CD4-positive, CD25-positive, alpha-beta regulatory T cell (primary cell): ENCODE measurements around the gene GLP2R. TPM values are rescaled to one million over a fixed set of nuclear protein-coding genes. Genes with fewer than 3 reads are reported as not detected.

Experiments used
- ATAC-seq, 2 donors: fragments of 150-1000 bp; cut with Tn5 transposase; one replicate each; pipeline ENCODE4 v1.10.0; 2021; ENCODE audit warnings: low read depth in 2 of 2, moderate number of reproducible peaks in 2 of 2, moderate library complexity in 1 of 2
- DNase-seq, 3 donors: peaks; one replicate each; pipeline versions ENCODE4 v3.0.0 to v3.0.0-alpha.2; 2012 to 2022; ENCODE audit warnings: mixed read lengths in 1 of 3
- H3K27ac ChIP-seq: one replicate; pipeline ENCODE4 v1.7.0; 2013; ENCODE audit warnings: mild to moderate bottlenecking, low read length; ENCODE audit not compliant: insufficient read depth, poor library complexity, severe bottlenecking
- H3K27me3 ChIP-seq: one replicate; pipeline ENCODE4 v1.7.0; 2013; ENCODE audit warnings: low read length; ENCODE audit not compliant: control insufficient read depth, insufficient read depth
- H3K36me3 ChIP-seq: one replicate; pipeline ENCODE4 v1.7.0; 2013; ENCODE audit warnings: mild to moderate bottlenecking, low read length, moderate library complexity; ENCODE audit not compliant: control insufficient read depth, insufficient read depth
- H3K4me1 ChIP-seq: 2 replicates; pipeline ENCODE4 v1.7.0; 2013; ENCODE audit warnings: mild to moderate bottlenecking, low read length; ENCODE audit not compliant: insufficient read depth, control insufficient read depth, poor library complexity, severe bottlenecking
- H3K4me3 ChIP-seq: one replicate; pipeline ENCODE4 v1.7.0; 2013; ENCODE audit warnings: low read depth, mild to moderate bottlenecking, low read length, moderate library complexity
- H3K9me3 ChIP-seq, 2 experiments: 1 replicate in 1 of 2; 2 replicates in 1 of 2; pipeline ENCODE4 v1.7.0; 2013; ENCODE audit warnings: low read length in 2 of 2, mild to moderate bottlenecking in 1 of 2, moderate library complexity in 1 of 2; ENCODE audit not compliant: control insufficient read depth in 2 of 2
- H3K27ac Mint-ChIP-seq, 3 donors: one replicate each; pipeline ENCODE4 v1.8.0; 2020 to 2022; ENCODE audit warnings: mild to moderate bottlenecking in 3 of 3, mixed read lengths in 3 of 3, moderate library complexity in 2 of 3
- H3K27me3 Mint-ChIP-seq: one replicate; pipeline ENCODE4 v1.8.0; 2022; ENCODE audit warnings: mild to moderate bottlenecking, mixed read lengths
- H3K36me3 Mint-ChIP-seq: one replicate; pipeline ENCODE4 v1.8.0; 2020; ENCODE audit warnings: mixed read lengths
- H3K4me1 Mint-ChIP-seq, 4 donors: one replicate each; pipeline ENCODE4 v1.8.0; 2020 to 2022; ENCODE audit warnings: mixed read lengths in 4 of 4, mild to moderate bottlenecking in 1 of 4
- H3K4me3 Mint-ChIP-seq, 4 donors: one replicate each; pipeline ENCODE4 v1.8.0; 2020 to 2022; ENCODE audit warnings: mild to moderate bottlenecking in 4 of 4, mixed read lengths in 4 of 4, moderate library complexity in 3 of 4
- H3K9me3 Mint-ChIP-seq, 7 donors: one replicate each; pipeline ENCODE4 v1.8.0; 2020 to 2022; ENCODE audit warnings: mixed read lengths in 7 of 7, mild to moderate bottlenecking in 3 of 7, moderate library complexity in 2 of 7
- polyA plus RNA-seq, 4 donors: library from polyadenylated mRNA; unstranded; fragments of 300-500 nt; fragmentation: Illumina TruSeq; gene quantifications; one replicate each; pipeline ENCODE4 v1.2.3, GENCODE V29; 2021
- total RNA-seq: library from RNA; stranded (reverse); gene quantifications from one replicate; pipeline ENCODE4 v1.2.3, GENCODE V29; 2022

GLP2R gene
- total and polyA plus RNA-seq, 5 donors from 2014 or later, result not detected

GRCh38 chr17:9805769-9806168 lies 20.0 kb upstream of the GLP2R start:
- Mint-ChIP-seq H3K4me1 (no peaks in the 10 kb centered on the region), H3K9me3 (no peaks in the 10 kb centered on the region), H3K27me3 (peaks cover 5% of the 10 kb centered on the region), H3K27ac (no peak overlapping the region), H3K36me3 (no peaks in the 10 kb centered on the region), H3K4me3 (no peak overlapping the region)
- ATAC-seq, result no peak
- Histone ChIP-seq H3K36me3 (no peaks in the 10 kb centered on the region), H3K27ac (no peak overlapping the region), H3K4me3 (no peak overlapping the region), H3K4me1 (no peaks in the 10 kb centered on the region), H3K9me3 (no peaks in the 10 kb centered on the region), H3K27me3 (no peaks in the 10 kb centered on the region)
- DNase-seq, result no peak

GRCh38 chr17:9806699-9807098 lies 19.0 kb upstream of the GLP2R start:
- no peaks in the 10 kb centered on the region for H3K36me3 ChIP-seq
- Mint-ChIP-seq H3K27ac (no peak overlapping the region), H3K4me3 (no peak overlapping the region), H3K36me3 (no peaks in the 10 kb centered on the region), H3K9me3 (no peaks in the 10 kb centered on the region), H3K27me3 (peaks cover 5% of the 10 kb centered on the region), H3K4me1 (no peaks in the 10 kb centered on the region)
- no peaks in the 10 kb centered on the region for H3K4me1 ChIP-seq
- H3K27ac ChIP-seq, result no peak overlapping the region
- H3K9me3 ChIP-seq, result no peaks in the 10 kb centered on the region
- H3K27me3 ChIP-seq, result no peaks in the 10 kb centered on the region
- H3K4me3 ChIP-seq, result no peak overlapping the region
- no peak for DNase-seq
- no peak for ATAC-seq

DNA sequence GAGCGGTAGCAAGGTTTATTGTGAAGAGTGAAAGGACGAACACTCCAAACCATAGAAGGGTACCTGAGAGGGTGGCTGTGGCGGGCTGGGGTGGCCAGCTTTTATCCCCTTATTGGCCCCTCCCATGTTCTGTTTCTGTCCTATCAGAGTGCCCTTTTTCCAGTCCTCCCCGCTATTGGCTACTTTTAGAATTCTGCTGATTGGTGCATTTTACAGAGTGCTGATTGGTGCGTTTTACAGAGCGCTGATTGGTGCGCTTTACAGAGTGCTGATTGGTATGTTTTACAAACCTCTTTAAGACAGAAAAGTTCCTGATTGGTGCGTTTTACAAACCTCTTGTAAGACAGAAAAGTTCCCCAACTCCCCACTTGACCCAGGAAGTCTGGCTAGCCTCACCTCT lies 16.3 kb upstream of the GLP2R start:
- Mint-ChIP-seq H3K36me3 (no peaks in the 10 kb centered on the region), H3K27ac (no peak overlapping the region), H3K4me3 (no peak overlapping the region), H3K4me1 (no peaks in the 10 kb centered on the region), H3K9me3 (no peaks in the 10 kb centered on the region), H3K27me3 (peaks cover 5% of the 10 kb centered on the region)
- Histone ChIP-seq H3K4me1 (no peaks in the 10 kb centered on the region), H3K36me3 (no peaks in the 10 kb centered on the region), H3K27me3 (no peaks in the 10 kb centered on the region), H3K27ac (no peak overlapping the region), H3K4me3 (no peak overlapping the region), H3K9me3 (no peaks in the 10 kb centered on the region)
- DNase-seq (no peak), ATAC-seq (no peak)

- ATAC-seq, result no peak
- no peak for DNase-seq
- H3K4me1 Mint-ChIP-seq, result no peaks in the 10 kb centered on the region
These were observed 15.4 kb upstream of the GLP2R start for GRCh38 chr17:9810100-9810949.

GRCh38 chr17:9811086-9811485 lies 14.6 kb upstream of the GLP2R start:
- Histone ChIP-seq H3K4me1 (no peaks in the 10 kb centered on the region), H3K36me3 (no peaks in the 10 kb centered on the region), H3K27me3 (no peaks in the 10 kb centered on the region), H3K9me3 (no peaks in the 10 kb centered on the region), H3K27ac (no peak overlapping the region), H3K4me3 (no peak overlapping the region)
- Mint-ChIP-seq H3K27me3 (peaks cover 5% of the 10 kb centered on the region), H3K36me3 (no peaks in the 10 kb centered on the region), H3K9me3 (no peaks in the 10 kb centered on the region), H3K27ac (no peak overlapping the region), H3K4me1 (no peaks in the 10 kb centered on the region), H3K4me3 (no peak overlapping the region)
- DNase-seq, result no peak
- ATAC-seq, result no peak

More at GRCh38 chr17:9810100-9810949, 15.4 kb upstream of the GLP2R start:
- Histone ChIP-seq H3K36me3 (no peaks in the 10 kb centered on the region), H3K27me3 (no peaks in the 10 kb centered on the region), H3K4me3 (no peak overlapping the region), H3K9me3 (no peaks in the 10 kb centered on the region), H3K4me1 (no peaks in the 10 kb centered on the region), H3K27ac (no peak overlapping the region)
- peaks cover 5% of the 10 kb centered on the region for H3K27me3 Mint-ChIP-seq
- no peak overlapping the region for H3K4me3 Mint-ChIP-seq
- H3K27ac Mint-ChIP-seq, result no peak overlapping the region
- H3K36me3 Mint-ChIP-seq, result no peaks in the 10 kb centered on the region
- H3K9me3 Mint-ChIP-seq, result no peaks in the 10 kb centered on the region

DNA sequence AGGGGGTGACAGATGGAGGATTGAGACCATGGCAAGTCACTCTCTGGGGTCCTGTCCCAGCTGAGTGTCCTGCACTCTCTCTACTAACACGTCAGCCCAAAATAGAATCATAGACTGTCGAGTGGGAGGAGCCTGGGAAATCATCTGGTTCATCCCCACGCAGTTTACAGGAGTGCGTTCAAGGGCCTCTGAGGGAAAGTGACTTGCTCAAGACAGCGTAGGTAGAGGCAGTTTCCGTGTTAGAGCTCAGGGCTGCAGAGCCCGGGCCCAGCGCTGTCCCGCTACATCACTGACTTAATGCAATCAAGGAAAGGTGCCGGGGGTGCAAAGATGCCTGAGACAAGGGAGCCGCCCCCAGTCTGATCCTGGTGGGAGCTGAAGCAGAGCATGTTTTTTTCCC lies 14.2 kb upstream of the GLP2R start:
- ATAC-seq (no peak), DNase-seq (no peak)
- Mint-ChIP-seq H3K27ac (peak overlapping the region in 1 of 3 donors; percentile 61), H3K36me3 (no peaks in the 10 kb centered on the region), H3K27me3 (peaks cover 5% of the 10 kb centered on the region), H3K4me1 (no peaks in the 10 kb centered on the region), H3K9me3 (peaks cover 0 to under 1% (median 0%) of the 10 kb centered on the region in 7 donors), H3K4me3 (no peak overlapping the region)
- Histone ChIP-seq H3K9me3 (no peaks in the 10 kb centered on the region), H3K4me3 (no peak overlapping the region), H3K27ac (no peak overlapping the region), H3K27me3 (no peaks in the 10 kb centered on the region), H3K4me1 (no peaks in the 10 kb centered on the region), H3K36me3 (no peaks in the 10 kb centered on the region)

GRCh38 chr17:9813166-9813565 lies 12.6 kb upstream of the GLP2R start:
- no peaks in the 10 kb centered on the region for H3K27me3 ChIP-seq
- no peak overlapping the region for H3K4me3 ChIP-seq
- DNase-seq, result no peak
- H3K27ac ChIP-seq, result no peak overlapping the region
- Mint-ChIP-seq H3K4me3 (no peak overlapping the region), H3K36me3 (no peaks in the 10 kb centered on the region), H3K27ac (no peak overlapping the region), H3K4me1 (no peaks in the 10 kb centered on the region), H3K27me3 (no peaks in the 10 kb centered on the region), H3K9me3 (peaks cover 0 to 2% (median 0%) of the 10 kb centered on the region in 7 donors)
- no peaks in the 10 kb centered on the region for H3K4me1 ChIP-seq
- no peaks in the 10 kb centered on the region for H3K9me3 ChIP-seq
- no peak for ATAC-seq
- H3K36me3 ChIP-seq, result no peaks in the 10 kb centered on the region

GRCh38 chr17:9814337-9814945 lies 11.3 kb upstream of the GLP2R start:
- no peaks in the 10 kb centered on the region for H3K36me3 ChIP-seq
- H3K27ac ChIP-seq, result no peak overlapping the region
- no peak overlapping the region for H3K27ac Mint-ChIP-seq
- no peaks in the 10 kb centered on the region for H3K36me3 Mint-ChIP-seq
- peaks cover 0 to 2% (median 0%) of the 10 kb centered on the region in 7 donors for H3K9me3 Mint-ChIP-seq
- ATAC-seq, result no peak
- H3K9me3 ChIP-seq, result no peaks in the 10 kb centered on the region
- no peaks in the 10 kb centered on the region for H3K27me3 Mint-ChIP-seq
- H3K4me3 ChIP-seq, result no peak overlapping the region
- no peaks in the 10 kb centered on the region for H3K4me1 Mint-ChIP-seq
- H3K4me1 ChIP-seq, result no peaks in the 10 kb centered on the region
- no peaks in the 10 kb centered on the region for H3K27me3 ChIP-seq
- no peak overlapping the region for H3K4me3 Mint-ChIP-seq
- no peak for DNase-seq
